ENCODE data around the gene HDAC11.

DNA sequence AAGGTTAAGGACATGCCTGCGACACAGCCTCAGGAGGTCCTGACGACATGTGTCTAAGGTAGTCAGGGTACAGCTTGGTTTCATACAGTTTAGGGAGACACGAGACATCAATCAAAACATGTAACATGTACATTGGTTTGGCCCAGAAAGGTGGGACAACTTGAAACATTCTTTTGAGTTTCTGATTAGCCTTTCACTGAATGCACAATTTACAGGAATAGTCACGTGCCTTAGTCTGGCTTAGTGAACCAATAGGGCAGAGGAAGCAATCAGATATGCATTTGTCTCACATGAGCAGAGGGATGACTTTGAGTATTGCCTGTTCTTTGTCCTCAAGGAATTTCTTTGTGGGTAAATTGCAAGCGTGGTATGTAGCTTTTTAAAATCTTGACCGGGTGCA is 24.5 kb upstream of the HDAC11 start:
- TF ChIP-seq CTCF (conservative IDR thresholded peaks at IDR 0.05 in 1 of 2, IDR thresholded peaks at IDR 0.05 in 1 of 2; ENCODE audit: low read depth in 1 of 2, low read length in 2 of 2): no peak
- TF ChIP-seq EZH2 (IDR thresholded peaks at IDR 0.05; ENCODE audit: low read length, missing control alignments): no peak

All from fibroblast of lung (primary cell).